Measurements from ENCODE around the gene APLNR.
"Not testable (repeated sequence)": the region's sequence is repeated elsewhere in the genome, so short reads cannot be mapped to it uniquely, and the experiment has no call there.

The APLNR gene
- 0 to 0.18 (median 0) reads per million in 4 experiments for total RNA-seq

GRCh38 chr11:57237204-57237681, at the start of gene APLNR:
TSS of gene APLNR (minus strand) at chr11:57237250. CDS start at chr11:57237004, 246 bp downstream.
- no peak for DNase-seq

- DNase-seq: no peak
These were observed 46.4 kb upstream of the APLNR start for GRCh38 chr11:57283231-57283990.

- not testable (repeated sequence) for DNase-seq
These were observed 44.5 kb upstream of the APLNR start for GRCh38 chr11:57281546-57281945.

- no peak for DNase-seq
These were observed 42.1 kb upstream of the APLNR start for GRCh38 chr11:57279116-57279515.

GRCh38 chr11:57278721-57279095, 41.7 kb upstream of the APLNR start:
- no peak for DNase-seq

- no peak for DNase-seq
These were observed 41.0 kb upstream of the APLNR start for GRCh38 chr11:57277845-57278720.

- DNase-seq: no peak
These were observed 40.1 kb upstream of the APLNR start for GRCh38 chr11:57276971-57277675.

GRCh38 chr11:57276169-57276970, 39.3 kb upstream of the APLNR start:
- no peak for DNase-seq

- DNase-seq: no peak
These were observed 38.5 kb upstream of the APLNR start for GRCh38 chr11:57275582-57275981.

- DNase-seq: no peak
These were observed 38.0 kb upstream of the APLNR start for GRCh38 chr11:57274904-57275498.

GRCh38 chr11:57273448-57274058, 36.5 kb upstream of the APLNR start:
- DNase-seq: no peak

GRCh38 chr11:57269571-57270021, 32.5 kb upstream of the APLNR start:
- DNase-seq: no peak

- no peak for DNase-seq
These were observed 29.1 kb upstream of the APLNR start for GRCh38 chr11:57266157-57266556.

GRCh38 chr11:57263351-57263750, 26.3 kb upstream of the APLNR start:
- no peak for DNase-seq

GRCh38 chr11:57262157-57262556, 25.1 kb upstream of the APLNR start:
- no peak for DNase-seq

GRCh38 chr11:57260937-57261783, 24.1 kb upstream of the APLNR start:
- DNase-seq: no peak

- DNase-seq: no peak
These were observed 19.1 kb upstream of the APLNR start for GRCh38 chr11:57256119-57256518.

- DNase-seq: no peak
These were observed 18.6 kb upstream of the APLNR start for GRCh38 chr11:57255618-57256017.

GRCh38 chr11:57254631-57255030, 17.6 kb upstream of the APLNR start:
- no peak for DNase-seq

- DNase-seq: no peak
These were observed 14.5 kb upstream of the APLNR start for GRCh38 chr11:57251491-57252104.

Measured in effector CD8-positive, alpha-beta T cell (primary cell).